ENCODE data around the gene URI1.

URI1 gene

DNA sequence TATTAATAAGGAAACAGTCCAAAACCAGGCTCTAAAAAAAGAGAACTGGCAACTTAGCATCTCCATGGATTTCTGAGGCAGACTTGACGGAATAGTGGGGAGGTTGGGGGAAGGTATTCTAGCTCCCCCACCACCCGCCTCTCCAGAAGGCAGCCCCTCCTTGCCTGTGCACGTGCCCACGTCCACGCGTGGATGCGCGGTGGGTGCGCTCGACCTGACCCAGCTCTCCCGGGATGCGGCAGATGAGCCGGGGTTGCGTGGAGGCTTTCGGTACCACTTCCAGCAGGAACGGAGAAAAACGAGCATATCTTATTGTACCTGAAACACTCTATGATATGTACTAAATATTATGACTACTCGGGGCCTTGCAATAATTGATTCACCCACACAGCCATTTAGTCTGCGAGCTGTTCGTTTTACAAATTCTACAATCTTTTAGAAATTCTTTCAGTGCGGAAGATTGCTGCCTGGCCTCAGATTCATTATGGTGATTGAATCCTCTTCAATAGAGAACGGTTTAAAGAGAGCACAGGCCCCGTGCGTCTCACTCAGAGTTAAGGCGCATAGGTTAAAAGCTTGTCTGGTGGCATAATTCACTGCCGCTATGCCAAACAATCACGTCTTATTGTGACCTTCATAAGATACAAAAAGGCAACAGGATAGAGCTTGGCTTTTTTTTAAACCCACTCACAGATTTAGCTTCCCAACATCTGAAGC, 117.9 kb downstream of the URI1 start:
- DNase-seq (ENCODE audit: low spot score): no peak
- H3K9me3 ChIP-seq (ENCODE audit: severe bottlenecking): no peaks in the 10 kb centered on the region
- TF ChIP-seq, protein P1, sequence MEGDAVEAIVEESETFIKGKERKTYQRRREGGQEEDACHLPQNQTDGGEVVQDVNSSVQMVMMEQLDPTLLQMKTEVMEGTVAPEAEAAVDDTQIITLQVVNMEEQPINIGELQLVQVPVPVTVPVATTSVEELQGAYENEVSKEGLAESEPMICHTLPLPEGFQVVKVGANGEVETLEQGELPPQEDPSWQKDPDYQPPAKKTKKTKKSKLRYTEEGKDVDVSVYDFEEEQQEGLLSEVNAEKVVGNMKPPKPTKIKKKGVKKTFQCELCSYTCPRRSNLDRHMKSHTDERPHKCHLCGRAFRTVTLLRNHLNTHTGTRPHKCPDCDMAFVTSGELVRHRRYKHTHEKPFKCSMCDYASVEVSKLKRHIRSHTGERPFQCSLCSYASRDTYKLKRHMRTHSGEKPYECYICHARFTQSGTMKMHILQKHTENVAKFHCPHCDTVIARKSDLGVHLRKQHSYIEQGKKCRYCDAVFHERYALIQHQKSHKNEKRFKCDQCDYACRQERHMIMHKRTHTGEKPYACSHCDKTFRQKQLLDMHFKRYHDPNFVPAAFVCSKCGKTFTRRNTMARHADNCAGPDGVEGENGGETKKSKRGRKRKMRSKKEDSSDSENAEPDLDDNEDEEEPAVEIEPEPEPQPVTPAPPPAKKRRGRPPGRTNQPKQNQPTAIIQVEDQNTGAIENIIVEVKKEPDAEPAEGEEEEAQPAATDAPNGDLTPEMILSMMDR (IDR thresholded peaks at IDR 0.05; ENCODE audit: poor library complexity, severe bottlenecking): no peak

DNA sequence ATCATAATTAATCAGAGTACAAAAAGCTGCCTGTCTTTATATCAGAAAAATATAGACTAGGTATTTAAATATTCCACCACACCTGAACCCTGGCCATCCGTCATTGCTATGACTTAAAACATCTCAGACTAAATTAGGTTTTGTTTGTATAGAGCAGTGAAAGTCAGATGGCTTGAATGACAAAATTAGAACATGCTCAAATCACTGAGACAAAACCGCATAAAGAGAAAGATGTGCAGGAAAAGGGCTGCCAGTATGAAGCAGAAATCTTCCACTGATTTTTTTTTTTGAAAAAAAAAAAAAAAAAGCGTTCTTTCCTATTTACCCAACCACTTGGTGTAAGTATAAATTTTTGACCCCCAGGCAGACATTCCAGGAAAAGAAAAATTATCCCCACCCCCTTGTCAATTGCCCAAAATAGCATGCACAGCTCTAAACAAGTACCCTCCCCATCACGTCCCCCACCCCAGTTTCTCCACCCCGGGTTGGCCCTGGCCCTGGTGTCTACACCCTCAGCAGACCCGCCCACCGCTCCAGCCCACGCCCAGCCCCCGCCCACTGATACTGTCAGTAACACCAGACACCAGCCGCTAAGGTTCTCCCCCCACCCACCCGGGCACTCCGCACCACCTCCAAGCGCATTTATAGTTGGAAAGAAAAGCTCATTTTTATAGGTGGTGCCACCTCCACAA, 118.6 kb downstream of the URI1 start:
- Histone ChIP-seq H3K27ac (ENCODE audit: poor library complexity, severe bottlenecking) (no peak overlapping the region), H3K36me3 (ENCODE audit: low read depth) (no peaks in the 10 kb centered on the region), H3K9me3 (ENCODE audit: severe bottlenecking) (no peaks in the 10 kb centered on the region), H3K4me1 (ENCODE audit: insufficient read depth, poor library complexity, severe bottlenecking) (no peaks in the 10 kb centered on the region), H3K27me3 (ENCODE audit: insufficient read depth, poor library complexity, severe bottlenecking) (peaks cover 8% of the 10 kb centered on the region), H3K4me3 (ENCODE audit: severe bottlenecking) (no peak overlapping the region)
- TF ChIP-seq, protein P1 (IDR thresholded peaks at IDR 0.05; ENCODE audit: poor library complexity, severe bottlenecking): no peak
- DNase-seq (ENCODE audit: low spot score): no peak
- ATAC-seq (ENCODE audit: low read depth): no peak

More for the DNA sequence above, 117.9 kb downstream of the URI1 start:
- H3K27me3 ChIP-seq (ENCODE audit: insufficient read depth, poor library complexity, severe bottlenecking): peaks cover 8% of the 10 kb centered on the region
- no peaks in the 10 kb centered on the region for H3K36me3 ChIP-seq (ENCODE audit: low read depth)
- no peak overlapping the region for H3K4me3 ChIP-seq (ENCODE audit: severe bottlenecking)
- no peak for ATAC-seq (ENCODE audit: low read depth)
- H3K4me1 ChIP-seq (ENCODE audit: insufficient read depth, poor library complexity, severe bottlenecking): no peaks in the 10 kb centered on the region
- no peak overlapping the region for H3K27ac ChIP-seq (ENCODE audit: poor library complexity, severe bottlenecking)

DNA sequence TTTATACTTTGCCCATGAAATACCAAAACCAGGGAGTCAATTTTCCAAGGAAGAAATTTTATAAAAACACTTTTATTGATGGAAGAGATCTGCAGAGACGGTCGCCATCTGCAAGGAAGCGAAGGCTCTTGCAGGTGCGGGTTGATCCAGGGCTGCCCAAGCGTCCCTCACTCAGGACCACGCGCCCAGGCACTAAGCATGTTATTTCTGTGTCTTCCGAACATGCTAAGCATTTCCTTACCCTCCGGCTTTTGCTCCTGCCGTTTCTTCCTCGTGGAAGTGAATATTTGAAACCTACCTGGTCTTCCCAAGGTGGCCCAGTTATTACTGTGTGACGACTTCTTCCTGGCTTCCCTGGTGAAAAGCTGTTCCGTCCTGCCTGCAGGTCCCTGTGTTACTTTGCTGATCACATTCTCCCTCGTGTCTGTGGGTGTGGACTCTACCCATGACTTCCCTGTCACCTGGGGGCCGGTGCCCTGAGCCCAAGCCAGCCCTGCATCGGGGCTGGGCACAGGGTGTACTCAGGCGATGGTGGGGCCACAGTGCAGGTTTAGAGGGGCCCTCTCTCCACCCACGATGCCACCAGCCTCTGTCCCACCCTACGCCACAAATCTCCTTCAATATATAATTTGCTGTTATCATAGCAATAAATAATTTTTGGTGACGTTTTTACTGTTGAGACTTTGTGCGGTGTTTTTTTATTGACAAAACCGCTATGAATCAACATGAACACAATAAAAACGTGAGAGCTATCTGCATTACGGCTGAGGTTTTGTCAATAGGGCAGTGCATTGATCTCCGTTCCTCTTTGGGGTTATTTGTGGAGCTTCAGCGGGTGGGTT, 119.4 kb downstream of the URI1 start:
- Histone ChIP-seq H3K36me3 (ENCODE audit: low read depth) (no peaks in the 10 kb centered on the region), H3K27me3 (ENCODE audit: insufficient read depth, poor library complexity, severe bottlenecking) (peaks cover 8% of the 10 kb centered on the region), H3K4me3 (ENCODE audit: severe bottlenecking) (no peak overlapping the region), H3K9me3 (ENCODE audit: severe bottlenecking) (no peaks in the 10 kb centered on the region), H3K27ac (ENCODE audit: poor library complexity, severe bottlenecking) (no peak overlapping the region), H3K4me1 (ENCODE audit: insufficient read depth, poor library complexity, severe bottlenecking) (no peaks in the 10 kb centered on the region)
- no peak for ATAC-seq (ENCODE audit: low read depth)
- TF ChIP-seq, protein P1 (IDR thresholded peaks at IDR 0.05; ENCODE audit: poor library complexity, severe bottlenecking): no peak
- no peak for DNase-seq (ENCODE audit: low spot score)

DNA sequence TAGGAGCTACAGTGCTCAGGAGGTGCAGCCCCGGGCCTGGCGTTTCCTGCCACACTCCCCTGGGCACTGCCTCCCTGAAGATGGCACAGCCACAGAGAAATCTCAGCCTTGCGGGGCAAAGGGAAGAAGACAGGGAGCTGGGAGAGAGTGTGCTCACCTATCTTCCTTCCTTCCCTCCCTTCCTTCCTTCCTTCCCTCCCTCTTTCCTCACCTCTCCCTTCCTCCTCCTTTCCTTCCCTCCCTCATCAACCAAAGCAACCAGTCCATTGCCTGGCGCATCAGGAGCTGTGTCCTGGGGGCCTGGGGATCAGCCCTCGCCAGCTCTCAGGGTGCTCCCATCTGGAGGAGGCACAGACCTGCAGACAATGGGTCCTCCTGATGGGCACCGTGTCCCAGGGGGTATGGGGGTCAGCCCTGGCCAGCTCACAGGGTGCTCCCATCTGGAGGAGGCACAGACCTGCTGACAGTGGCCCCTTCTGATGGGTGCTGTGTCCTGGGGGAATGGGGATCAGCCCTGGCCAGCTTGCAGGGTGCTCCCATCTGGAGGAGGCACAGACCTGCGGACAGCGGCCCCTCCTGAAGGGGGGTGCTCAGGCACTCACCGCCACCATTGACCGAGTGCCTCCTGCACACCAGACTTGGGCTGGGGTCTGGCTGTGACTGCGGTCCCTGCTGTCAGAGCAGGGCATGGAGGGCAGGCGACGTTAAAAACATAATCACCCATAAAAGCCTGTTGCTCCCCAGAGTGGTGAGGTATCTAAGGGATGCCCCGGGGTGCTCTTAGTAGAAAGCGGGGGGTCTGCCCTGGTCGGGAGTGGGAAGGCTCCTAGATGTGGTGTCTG, 120.2 kb downstream of the URI1 start:
- no peaks in the 10 kb centered on the region for H3K9me3 ChIP-seq (ENCODE audit: severe bottlenecking)
- peaks cover 8% of the 10 kb centered on the region for H3K27me3 ChIP-seq (ENCODE audit: insufficient read depth, poor library complexity, severe bottlenecking)
- H3K4me1 ChIP-seq (ENCODE audit: insufficient read depth, poor library complexity, severe bottlenecking): no peaks in the 10 kb centered on the region
- no peaks in the 10 kb centered on the region for H3K36me3 ChIP-seq (ENCODE audit: low read depth)
- ATAC-seq (ENCODE audit: low read depth) (no peak), DNase-seq (ENCODE audit: low spot score) (no peak)
- TF ChIP-seq, protein P1 (IDR thresholded peaks at IDR 0.05; ENCODE audit: poor library complexity, severe bottlenecking): no peak
- H3K27ac ChIP-seq (ENCODE audit: poor library complexity, severe bottlenecking): no peak overlapping the region
- H3K4me3 ChIP-seq (ENCODE audit: severe bottlenecking): no peak overlapping the region
